MCF 10A (cell line): ENCODE measurements around the gene KCNIP1. TPM values are rescaled to one million over a fixed set of nuclear protein-coding genes. Genes with fewer than 3 reads are reported as not detected.
"Not testable (repeated sequence)": the region's sequence is repeated elsewhere in the genome, so short reads cannot be mapped to it uniquely, and the experiment has no call there.

Experiments used
- BruUV-seq: library from RNA; stranded (reverse); fragments of 400-500 nt; replicated peaks from 2 replicates; lab custom pipeline; 2021; lab: Mats Ljungman, UMichigan
- CTCF ChIA-PET: fragments of 300-600 bp; sonication (Branson Sonifier 250); formaldehyde crosslinking; extraction: SDS; loops from one replicate; lab custom pipeline; 2021; ENCODE audit warnings: antibody characterized with exemption, inconsistent platforms; lab: Yijun Ruan, JAX
- POLR2A ChIA-PET: fragments of 300-600, 350-650 bp; sonication (Branson Sonifier 250); formaldehyde crosslinking; extraction: SDS; loops from one replicate; lab custom pipeline; 2020; ENCODE audit warnings: antibody characterized with exemption, inconsistent platforms; lab: Yijun Ruan, JAX
- DNase-seq: peaks from one replicate; pipeline ENCODE4 v3.0.0-alpha.2; 2018; ENCODE audit not compliant: unreplicated experiment
- H3K27ac Mint-ChIP-seq: one replicate; pipeline ENCODE4 v1.8.0; 2022; ENCODE audit warnings: mild to moderate bottlenecking, low read depth, mixed read lengths; ENCODE audit not compliant: unreplicated experiment
- H3K27me3 Mint-ChIP-seq: one replicate; pipeline ENCODE4 v1.8.0; 2022; ENCODE audit warnings: mixed read lengths; ENCODE audit not compliant: insufficient read depth, unreplicated experiment
- H3K36me3 Mint-ChIP-seq: one replicate; pipeline ENCODE4 v1.8.0; 2022; ENCODE audit warnings: mild to moderate bottlenecking, moderate library complexity, mixed read lengths; ENCODE audit not compliant: insufficient read depth, unreplicated experiment
- H3K4me1 Mint-ChIP-seq: one replicate; pipeline ENCODE4 v1.8.0; 2022; ENCODE audit warnings: mixed read lengths; ENCODE audit not compliant: insufficient read depth, unreplicated experiment
- H3K4me3 Mint-ChIP-seq: one replicate; pipeline ENCODE4 v1.8.0; 2022; ENCODE audit warnings: mild to moderate bottlenecking, moderate library complexity, mixed read lengths; ENCODE audit not compliant: unreplicated experiment
- H3K9me3 Mint-ChIP-seq: one replicate; pipeline ENCODE4 v1.8.0; 2022; ENCODE audit warnings: mixed read lengths; ENCODE audit not compliant: unreplicated experiment
- intact Hi-C: fragments of 100-400 bp; cut with micrococcal nuclease; formaldehyde crosslinking; loops from 2 replicates; pipeline ENCODE4 v1.14.1; 2022
- total RNA-seq: library from RNA; stranded (reverse); gene quantifications from 2 replicates; pipeline ENCODE4 v1.2.3, GENCODE V29; 2022
- TF ChIP-seq, protein P1 (sequence below): fragments of 200-600 bp; IDR thresholded peaks from one replicate; pipeline ENCODE4 v1.8.0; 2022; ENCODE audit warnings: antibody characterized with exemption, mild to moderate bottlenecking; ENCODE audit not compliant: unreplicated experiment

Gene KCNIP1
- total RNA-seq, 1 experiment from 2014 or later = not detected

DNA sequence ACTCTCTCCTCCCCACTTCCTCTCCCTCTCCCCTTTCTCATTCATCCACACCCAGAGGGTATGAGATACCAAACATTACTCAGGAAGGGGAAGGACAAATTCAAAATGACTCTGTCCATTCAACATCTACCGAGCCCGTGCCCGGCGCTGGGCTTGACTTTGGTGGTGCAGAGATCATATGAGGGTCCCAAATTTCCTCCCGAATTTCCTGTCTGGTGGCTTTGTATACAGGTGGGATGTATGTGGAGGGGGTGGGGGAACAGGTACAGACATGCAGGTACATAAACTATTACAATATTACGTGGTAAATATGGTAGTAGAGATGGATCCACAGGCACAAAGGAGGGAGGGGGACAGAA is 257.9 kb downstream of the KCNIP1 start:
- Mint-ChIP-seq H3K27ac (no peak overlapping the region), H3K4me1 (peaks cover 15% of the 10 kb centered on the region), H3K4me3 (no peak overlapping the region), H3K27me3 (no peaks in the 10 kb centered on the region), H3K9me3 (no peaks in the 10 kb centered on the region), H3K36me3 (no peaks in the 10 kb centered on the region)
- POLR2A ChIA-PET = no interaction called here
- intact Hi-C loops = no loop called here
- no TSS peak for BruUV-seq
- no peak for DNase-seq
- TF ChIP-seq, protein P1, sequence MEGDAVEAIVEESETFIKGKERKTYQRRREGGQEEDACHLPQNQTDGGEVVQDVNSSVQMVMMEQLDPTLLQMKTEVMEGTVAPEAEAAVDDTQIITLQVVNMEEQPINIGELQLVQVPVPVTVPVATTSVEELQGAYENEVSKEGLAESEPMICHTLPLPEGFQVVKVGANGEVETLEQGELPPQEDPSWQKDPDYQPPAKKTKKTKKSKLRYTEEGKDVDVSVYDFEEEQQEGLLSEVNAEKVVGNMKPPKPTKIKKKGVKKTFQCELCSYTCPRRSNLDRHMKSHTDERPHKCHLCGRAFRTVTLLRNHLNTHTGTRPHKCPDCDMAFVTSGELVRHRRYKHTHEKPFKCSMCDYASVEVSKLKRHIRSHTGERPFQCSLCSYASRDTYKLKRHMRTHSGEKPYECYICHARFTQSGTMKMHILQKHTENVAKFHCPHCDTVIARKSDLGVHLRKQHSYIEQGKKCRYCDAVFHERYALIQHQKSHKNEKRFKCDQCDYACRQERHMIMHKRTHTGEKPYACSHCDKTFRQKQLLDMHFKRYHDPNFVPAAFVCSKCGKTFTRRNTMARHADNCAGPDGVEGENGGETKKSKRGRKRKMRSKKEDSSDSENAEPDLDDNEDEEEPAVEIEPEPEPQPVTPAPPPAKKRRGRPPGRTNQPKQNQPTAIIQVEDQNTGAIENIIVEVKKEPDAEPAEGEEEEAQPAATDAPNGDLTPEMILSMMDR = no peak
- CTCF ChIA-PET = interaction anchor here (0.9 to 2.6 kb wide), 3 partner anchors 16 to 44 kb away, joined by 3 to 14 read pairs (median 4); no protein-coding TSS in a partner anchor

DNA sequence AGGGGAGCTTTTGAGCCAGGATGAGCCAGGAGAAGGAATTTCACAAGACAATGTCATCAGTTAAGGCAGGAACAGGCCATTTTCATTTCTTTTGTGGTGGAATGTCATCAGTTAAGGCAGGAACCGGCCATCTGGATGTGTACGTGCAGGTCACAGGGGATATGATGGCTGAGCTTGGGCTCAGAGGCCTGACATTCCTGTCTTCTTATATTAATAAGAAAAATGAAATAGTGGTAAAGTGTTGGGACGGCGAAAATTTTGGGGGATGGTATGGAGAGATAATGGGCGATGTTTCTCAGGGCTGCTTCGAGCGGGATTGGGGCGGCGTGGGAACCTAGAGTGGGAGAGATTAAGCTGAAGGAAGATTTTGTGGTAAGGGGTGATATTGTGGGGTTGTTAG is 258.5 kb downstream of the KCNIP1 start:
- H3K27ac Mint-ChIP-seq, H3K27me3 Mint-ChIP-seq, CTCF ChIA-PET, BruUV-seq, DNase-seq, H3K4me1 Mint-ChIP-seq, H3K36me3 Mint-ChIP-seq, H3K9me3 Mint-ChIP-seq, intact Hi-C loops, H3K4me3 Mint-ChIP-seq: not testable (repeated sequence)
- POLR2A ChIA-PET = interaction anchor here (0.6 kb wide), 1 partner anchor 524 kb away, joined by 3 read pairs; no protein-coding TSS in a partner anchor

DNA sequence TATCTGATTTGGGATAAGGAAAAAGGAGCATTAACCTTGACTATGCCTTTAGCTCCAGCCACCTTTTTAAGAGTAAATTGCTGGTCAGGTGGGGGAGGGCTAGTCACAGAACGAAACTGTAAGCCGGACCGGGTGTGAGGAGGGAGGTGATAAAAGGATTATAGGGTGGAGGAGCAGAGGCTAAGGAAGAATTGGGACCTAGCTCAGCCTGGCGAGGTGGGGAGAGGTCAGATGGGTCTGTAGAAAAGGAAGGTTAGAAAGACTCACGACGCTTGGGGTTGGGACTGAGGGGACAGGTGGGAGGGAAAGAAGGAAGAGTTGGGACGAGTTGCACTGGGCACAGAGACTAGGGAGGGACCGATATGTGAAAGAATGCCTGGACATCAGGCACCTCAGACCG is 262.0 kb downstream of the KCNIP1 start:
- H3K36me3 Mint-ChIP-seq, DNase-seq, H3K27ac Mint-ChIP-seq, H3K4me3 Mint-ChIP-seq, POLR2A ChIA-PET, H3K27me3 Mint-ChIP-seq, BruUV-seq, H3K9me3 Mint-ChIP-seq, intact Hi-C loops, H3K4me1 Mint-ChIP-seq, CTCF ChIA-PET: not testable (repeated sequence)

DNA sequence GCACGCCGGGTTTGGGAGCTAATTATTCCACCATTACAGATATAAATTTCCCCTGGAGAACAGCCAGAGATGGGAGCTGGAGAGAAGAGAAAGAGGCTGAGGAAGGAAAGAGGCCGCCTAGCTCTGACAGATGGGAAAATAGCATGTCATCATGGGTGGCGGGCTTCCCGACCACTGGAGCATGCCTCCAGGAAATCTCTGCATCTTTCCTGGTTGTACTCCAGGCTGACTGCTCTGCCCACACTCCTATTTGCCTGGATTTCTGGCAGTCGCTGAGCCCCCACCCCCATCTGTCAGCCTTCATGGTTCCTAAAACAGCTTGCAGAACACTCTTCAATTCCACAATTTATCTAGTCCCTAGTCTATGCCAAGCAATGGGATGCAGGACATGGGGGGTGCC is 265.4 kb downstream of the KCNIP1 start:
- CTCF ChIA-PET = interaction anchor here (1.0 to 3.8 kb wide), 8 partner anchors 10 to 136 kb away, joined by 3 to 38 read pairs (median 7); no protein-coding TSS in a partner anchor

DNA sequence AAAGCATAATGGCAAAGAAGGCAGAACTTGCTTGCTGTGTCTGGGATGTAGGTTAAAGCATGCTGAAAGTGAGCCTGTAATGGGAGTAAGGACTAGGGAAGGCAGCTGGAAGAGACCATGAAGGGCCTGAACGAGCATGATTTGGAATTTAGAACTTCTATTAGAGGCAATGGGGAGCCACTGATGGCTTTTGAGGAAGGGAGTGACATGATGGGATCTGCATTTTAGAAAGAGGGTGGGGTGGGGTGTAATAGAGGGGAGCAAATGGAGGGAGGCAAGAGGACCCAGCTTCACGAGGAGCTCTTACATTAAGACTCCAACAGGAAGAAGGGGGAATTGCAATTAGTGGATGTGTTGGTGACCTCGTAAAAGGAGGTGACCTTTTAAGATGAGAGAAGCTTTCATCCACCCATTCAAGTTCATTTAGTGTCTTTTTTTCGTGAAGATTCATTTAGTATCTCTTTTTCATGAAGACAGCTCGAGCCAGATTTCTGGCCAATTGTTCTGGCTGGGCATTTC is 266.1 kb downstream of the KCNIP1 start:
- CTCF ChIA-PET = interaction anchor here (1.5 to 3.8 kb wide), 5 partner anchors 9 to 25 kb away, joined by 3 to 38 read pairs (median 10); no protein-coding TSS in a partner anchor
- POLR2A ChIA-PET = interaction anchor here (1.1 to 1.4 kb wide), 2 partner anchors 8 to 14 kb away, joined by 3 read pairs; no protein-coding TSS in a partner anchor
- no peaks in the 10 kb centered on the region for H3K27me3 Mint-ChIP-seq
- intact Hi-C loops = no loop called here
- H3K9me3 Mint-ChIP-seq = no peaks in the 10 kb centered on the region
- no TSS peak for BruUV-seq
- no peak for DNase-seq
- TF ChIP-seq, protein P1 = no peak
- H3K4me3 Mint-ChIP-seq = no peak overlapping the region
- no peaks in the 10 kb centered on the region for H3K36me3 Mint-ChIP-seq
- no peak overlapping the region for H3K27ac Mint-ChIP-seq
- H3K4me1 Mint-ChIP-seq = peaks cover 5% of the 10 kb centered on the region

More for the DNA sequence above, 265.4 kb downstream of the KCNIP1 start:
- POLR2A ChIA-PET = interaction anchor here (1.1 to 1.4 kb wide), 2 partner anchors 9 to 13 kb away, joined by 3 read pairs; no protein-coding TSS in a partner anchor
- no peak overlapping the region for H3K4me3 Mint-ChIP-seq
- H3K9me3 Mint-ChIP-seq = no peaks in the 10 kb centered on the region
- TF ChIP-seq, protein P1 = no peak
- no peak for DNase-seq
- BruUV-seq = no TSS peak
- no peak overlapping the region for H3K27ac Mint-ChIP-seq
- peaks cover 5% of the 10 kb centered on the region for H3K4me1 Mint-ChIP-seq
- H3K27me3 Mint-ChIP-seq = no peaks in the 10 kb centered on the region
- intact Hi-C loops = no loop called here
- no peaks in the 10 kb centered on the region for H3K36me3 Mint-ChIP-seq
